NT2/D1 (cell line): ENCODE data around the gene CHP1.
"Not testable (repeated sequence)": the region's sequence is repeated elsewhere in the genome, so short reads cannot be mapped to it uniquely, and the experiment has no call there.

Source experiments
- YY1 ChIP-seq: IDR thresholded peaks from 2 replicates; pipeline ENCODE4 v1.6.1; 2011; ENCODE audit not compliant: insufficient read length, insufficient read depth
- ZNF274 ChIP-seq: IDR thresholded peaks from 2 replicates; pipeline ENCODE4 v1.6.1; 2011; ENCODE audit warnings: mild to moderate bottlenecking, low read depth, low read length

- TF ChIP-seq YY1, ZNF274: not testable (repeated sequence)
Observed at GRCh38 chr15:41282436-41282835, 51.4 kb downstream of the CHP1 start.
